HG03432 (cell line): ENCODE data around the gene LPIN3.

ENCODE experiments used
- ATAC-seq: cut with Tn5 transposase; IDR thresholded peaks from one replicate; pipeline ENCODE4 v1.9.1; 2021; ENCODE audit warnings: mild to moderate bottlenecking, moderate library complexity; ENCODE audit not compliant: unreplicated experiment

The LPIN3 gene

DNA sequence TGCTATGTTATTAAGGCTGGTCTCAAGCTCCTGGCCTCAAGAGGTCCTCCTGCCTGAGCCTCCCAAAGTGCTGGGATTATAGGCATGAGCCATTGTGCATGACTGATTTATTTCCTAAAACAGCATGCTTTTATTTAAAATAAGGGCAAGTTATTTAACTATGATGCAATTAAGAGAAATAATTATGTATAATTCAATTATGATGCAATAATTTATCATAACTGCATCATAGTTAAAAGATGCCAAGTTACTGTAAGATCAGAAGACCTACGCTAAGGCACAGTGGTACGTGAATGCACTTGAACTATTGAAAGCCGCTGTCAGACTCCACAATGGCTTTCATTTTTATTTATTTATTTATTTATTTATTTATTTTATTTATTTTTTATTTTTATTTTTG lies 50.3 kb downstream of the LPIN3 start:
- no peak for ATAC-seq

DNA sequence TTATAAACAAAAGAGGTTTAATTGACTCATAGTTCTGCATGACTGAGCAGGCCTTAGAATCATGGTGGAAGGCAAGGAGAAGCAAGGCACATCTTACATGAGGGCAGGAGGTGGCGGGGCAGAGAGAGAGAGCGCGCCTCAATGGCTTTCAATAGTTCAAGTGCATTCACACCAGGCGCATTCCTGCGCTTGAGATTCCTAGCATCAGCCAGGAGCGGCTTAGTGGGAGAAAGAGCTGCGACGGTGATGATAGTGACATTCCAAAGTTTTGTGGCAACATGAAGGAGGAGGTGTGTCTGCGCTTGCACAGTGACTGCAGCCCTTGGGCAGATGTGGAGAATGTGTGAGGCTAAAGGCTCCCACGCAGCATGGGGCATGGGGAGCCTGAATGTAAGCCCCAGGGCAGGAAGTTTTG lies 51.0 kb downstream of the LPIN3 start:
- ATAC-seq, result no peak

GRCh38 chr20:41392295-41392694 lies 51.7 kb downstream of the LPIN3 start:
- no peak for ATAC-seq

- no peak for ATAC-seq
These were observed 52.5 kb downstream of the LPIN3 start for GRCh38 chr20:41392871-41393704.

GRCh38 chr20:41393705-41394066 lies 53.1 kb downstream of the LPIN3 start:
- no peak for ATAC-seq

DNA sequence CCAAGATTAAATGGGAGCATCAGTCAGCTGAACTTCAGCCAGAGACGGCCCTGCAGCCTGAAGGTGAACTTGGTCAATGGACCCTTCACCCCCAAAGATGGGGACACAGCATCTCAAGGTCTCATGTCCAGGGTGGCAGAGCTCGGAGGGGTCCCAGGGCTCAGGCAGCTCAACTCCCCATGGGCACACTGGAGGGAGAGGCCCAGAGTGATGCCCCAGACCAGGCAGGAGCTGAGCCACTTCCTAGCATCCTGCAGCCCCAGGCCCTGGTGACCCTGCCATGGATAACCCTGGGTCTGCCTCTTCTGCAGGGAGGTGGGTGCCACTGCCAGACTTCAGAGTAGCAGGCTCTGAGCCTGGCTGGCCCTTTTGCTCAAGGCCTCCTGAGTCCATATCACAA lies 53.5 kb downstream of the LPIN3 start:
- ATAC-seq, result no peak

DNA sequence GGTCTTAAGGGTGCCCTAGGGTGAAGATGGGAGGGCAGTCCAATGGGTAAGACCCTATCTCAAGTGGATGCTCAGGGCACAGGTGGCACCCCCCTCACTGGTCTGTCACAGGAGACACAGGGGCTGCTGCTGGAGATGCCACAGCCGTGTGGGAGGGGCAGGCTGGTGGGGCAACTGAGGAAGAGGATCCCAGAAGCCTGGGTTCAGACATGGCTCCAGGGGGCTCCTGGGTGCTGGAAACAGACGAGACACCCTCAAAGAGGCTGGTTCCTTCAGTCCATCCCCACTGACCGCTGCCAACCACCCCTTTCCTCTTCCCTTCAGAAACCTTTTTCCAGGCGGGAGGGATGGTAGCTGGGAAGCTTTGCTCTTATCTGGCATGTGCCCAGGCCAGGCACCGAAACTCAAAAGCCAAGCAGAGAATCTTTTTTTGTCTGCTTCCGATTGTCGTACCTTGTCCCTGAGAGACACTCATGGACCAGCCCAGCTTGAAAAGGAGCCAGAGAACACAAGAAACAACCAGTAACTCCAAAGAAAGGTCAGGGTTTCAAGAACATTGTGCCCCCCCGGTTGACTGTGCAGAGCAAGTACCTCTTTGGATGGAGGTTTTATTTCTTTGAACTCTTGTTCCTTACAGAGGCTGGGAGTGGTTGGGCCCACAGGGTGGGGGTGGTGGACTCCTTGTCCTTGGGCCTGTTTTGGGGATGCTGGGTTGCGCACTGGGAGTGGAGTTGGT lies 54.5 kb downstream of the LPIN3 start:
- ATAC-seq, result no peak

- no peak for ATAC-seq
These were observed 55.3 kb downstream of the LPIN3 start for GRCh38 chr20:41395667-41396664.

GRCh38 chr20:41398408-41398807 lies 57.8 kb downstream of the LPIN3 start:
- ATAC-seq, result no peak

GRCh38 chr20:41403604-41404003 lies 63.0 kb downstream of the LPIN3 start:
- no peak for ATAC-seq

- ATAC-seq, result no peak
These were observed 64.8 kb downstream of the LPIN3 start for GRCh38 chr20:41405436-41405835.

DNA sequence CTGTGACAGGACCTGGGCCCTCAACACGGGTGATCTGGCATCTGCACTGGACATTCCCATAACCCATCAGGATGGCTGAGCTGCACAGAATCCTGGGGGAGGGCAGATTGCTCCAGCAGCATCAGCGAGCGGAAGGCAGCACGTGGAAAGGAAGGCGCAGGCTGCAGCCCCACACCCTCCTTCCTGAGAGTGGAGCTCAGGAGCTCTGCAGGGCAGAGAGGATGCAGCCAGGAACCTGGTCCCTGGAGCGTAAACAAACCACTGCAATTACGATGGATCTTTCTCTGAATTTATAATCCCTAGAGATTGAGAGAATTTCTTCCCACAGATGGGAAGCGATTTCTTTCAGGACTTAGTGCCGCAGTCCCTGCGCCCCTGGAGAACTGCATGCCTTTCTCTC lies 65.7 kb downstream of the LPIN3 start:
- ATAC-seq, result no peak

DNA sequence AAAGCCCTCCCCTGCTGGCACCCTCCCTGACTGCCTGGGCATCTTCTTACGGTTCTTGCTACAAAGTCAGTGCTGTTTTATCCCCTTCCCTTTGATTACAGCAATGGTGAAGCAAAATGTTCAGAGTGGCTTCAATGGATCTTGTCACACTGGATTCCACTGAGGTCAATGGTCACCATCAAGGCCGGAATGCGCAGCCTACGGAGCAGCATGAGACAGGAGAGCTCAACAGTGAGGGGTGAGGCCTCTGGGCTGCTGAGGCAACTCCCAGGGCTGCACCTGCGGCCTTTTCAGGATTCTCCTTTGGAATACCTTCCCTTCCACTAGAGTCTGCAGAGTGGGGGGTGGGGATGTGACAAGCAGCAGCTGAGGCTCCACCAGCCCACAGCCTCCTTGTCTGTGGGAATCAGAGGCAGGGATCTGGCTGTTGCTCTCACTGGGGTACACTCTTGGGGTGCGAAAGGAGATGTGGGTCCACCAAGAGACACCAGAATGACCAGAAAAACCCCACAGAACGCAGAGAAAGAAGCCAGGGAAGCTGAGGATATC lies 66.3 kb downstream of the LPIN3 start:
- no peak for ATAC-seq

DNA sequence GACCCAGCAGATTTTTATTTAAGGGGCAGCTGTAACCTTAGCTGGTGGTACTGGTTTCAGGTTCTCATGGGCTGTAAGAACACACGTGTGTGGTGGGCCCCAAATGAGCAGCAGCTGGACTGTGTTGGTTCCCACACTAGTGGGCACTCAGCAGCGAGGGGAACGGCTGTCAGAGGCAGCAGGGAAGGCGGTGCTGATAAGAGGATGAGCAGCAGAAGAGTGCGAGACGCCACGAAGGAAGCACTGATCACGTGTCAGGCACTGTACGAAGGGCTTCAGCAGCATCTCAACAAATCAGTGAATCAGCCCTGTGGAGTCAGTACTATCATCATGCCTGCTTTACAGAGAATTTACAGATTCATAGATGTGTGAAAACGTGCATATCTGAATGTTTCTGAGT lies 67.0 kb downstream of the LPIN3 start:
- no peak for ATAC-seq

DNA sequence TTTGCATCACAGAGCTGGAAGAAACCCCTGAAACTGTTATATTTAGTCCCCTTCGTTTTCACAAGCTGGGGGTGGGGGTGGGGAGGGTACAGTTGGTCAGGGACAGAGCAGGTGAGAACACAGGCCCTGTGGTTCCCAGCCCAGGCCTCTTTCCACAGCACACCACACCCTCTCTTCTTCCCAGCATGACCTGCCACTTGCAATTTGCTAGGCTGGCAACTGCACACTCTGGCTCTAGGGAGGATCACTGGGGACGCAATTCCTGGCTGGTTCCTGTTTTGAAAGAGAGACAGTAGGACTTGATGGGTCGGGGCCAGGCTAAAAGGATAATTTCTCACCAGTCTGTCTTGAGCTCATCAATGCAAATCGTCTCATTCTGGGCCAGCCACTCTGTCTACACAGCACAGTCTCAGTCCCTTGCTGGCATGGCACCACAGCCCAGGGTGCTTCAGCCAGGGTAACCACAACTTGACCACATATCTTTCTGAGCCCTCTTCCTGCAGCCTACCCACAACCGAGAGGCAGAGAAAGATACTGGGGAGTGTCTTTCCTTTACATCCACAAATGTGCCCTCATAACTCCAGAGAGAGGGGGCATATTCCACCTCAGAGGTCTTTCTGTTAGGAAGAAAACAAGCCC lies 67.7 kb downstream of the LPIN3 start:
- ATAC-seq, result peak; percentile 87

DNA sequence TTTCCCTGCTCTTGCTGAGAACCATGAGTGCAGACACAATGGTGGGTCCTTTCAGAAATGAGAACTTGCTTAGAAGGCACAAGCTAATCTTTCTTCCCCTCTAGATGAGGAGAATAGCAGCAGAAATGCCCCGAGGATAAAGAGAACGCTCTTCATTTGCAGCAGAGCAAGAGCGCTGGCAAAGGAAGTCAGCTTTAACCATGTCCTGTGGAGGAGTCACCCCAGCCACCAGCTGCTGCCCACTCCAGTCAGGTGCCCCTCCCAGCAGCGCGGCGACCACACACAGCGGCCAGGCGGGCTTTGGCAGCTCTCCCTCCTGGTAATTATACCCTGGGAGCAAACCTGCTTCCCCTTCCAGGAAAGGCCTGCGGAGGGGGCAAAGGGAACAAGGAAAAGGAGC lies 68.4 kb downstream of the LPIN3 start:
- ATAC-seq, result no peak
